Panc1 (cell line): ENCODE data around the gene PGBD1. TPM values are rescaled to one million over a fixed set of nuclear protein-coding genes. Genes with fewer than 3 reads are reported as not detected.

ENCODE experiments used
- ATAC-seq: fragments of 200-7000 bp; cut with Tn5 transposase; 2 replicates; pipeline ENCODE4 v1.9.1; 2020; ENCODE audit warnings: mild to moderate bottlenecking, moderate library complexity
- BruUV-seq: library from RNA; stranded (reverse); fragments of 400-500 nt; replicated peaks from 2 replicates; lab custom pipeline; 2021; lab: Mats Ljungman, UMichigan
- CTCF ChIA-PET: fragments of 300-600 bp; sonication (Branson Sonifier 250); formaldehyde crosslinking; loops from one replicate; lab custom pipeline; 2022; ENCODE audit warnings: antibody characterized with exemption; lab: Charles Lee
- POLR2A ChIA-PET: fragments of 300-600 bp; sonication (Branson Sonifier 250); formaldehyde crosslinking; loops from one replicate; lab custom pipeline; 2022; ENCODE audit warnings: antibody characterized with exemption; lab: Charles Lee
- DNase-seq: peaks from one replicate; pipeline ENCODE4 v3.0.0-alpha.2; 2010; ENCODE audit warnings: low read depth, low spot score
- H3K27ac ChIP-seq: 2 replicates; pipeline ENCODE4 v1.5.1; 2011; ENCODE audit warnings: mild to moderate bottlenecking, low read length, inconsistent platforms
- H3K27me3 ChIP-seq: fragments of 200-500 bp; sonication (Bioruptor generic); 2 replicates; pipeline ENCODE4 v1.6.0; 2014; ENCODE audit warnings: low read length, inconsistent platforms; ENCODE audit not compliant: control insufficient read depth, insufficient read depth
- H3K36me3 ChIP-seq: fragments of 200-500 bp; sonication (Bioruptor generic); 2 replicates; pipeline ENCODE4 v1.5.1; 2014; ENCODE audit warnings: inconsistent platforms, mild to moderate bottlenecking, low read length, moderate library complexity; ENCODE audit not compliant: control insufficient read depth, insufficient read depth
- H3K4me1 ChIP-seq: 2 replicates; pipeline ENCODE4 v1.5.1; 2011; ENCODE audit warnings: inconsistent platforms, mild to moderate bottlenecking, low read length, moderate library complexity; ENCODE audit not compliant: control insufficient read depth, insufficient read depth
- H3K4me3 ChIP-seq, 2 experiments: 2 replicates each; pipeline ENCODE4 v1.5.1; 2011 to 2012; ENCODE audit warnings: low read depth in 2 of 2, low read length in 2 of 2, mild to moderate bottlenecking in 2 of 2, inconsistent platforms in 1 of 2, moderate library complexity in 1 of 2
- H3K9me3 ChIP-seq: fragments of 200-500 bp; sonication (Bioruptor generic); 2 replicates; pipeline ENCODE4 v1.5.1; 2014; ENCODE audit warnings: low read depth, mild to moderate bottlenecking, inconsistent platforms, low read length, moderate library complexity; ENCODE audit not compliant: control insufficient read depth, insufficient read depth
- CTCF ChIP-seq: fragments of 450-650 bp; IDR thresholded peaks from 2 replicates; pipeline ENCODE4 v1.5.1; 2017; ENCODE audit warnings: mild to moderate bottlenecking
- POLR2AphosphoS5 ChIP-seq: IDR thresholded peaks from 2 replicates; pipeline ENCODE4 v1.6.1; 2012; ENCODE audit warnings: mild to moderate bottlenecking, low read depth, low read length, moderate library complexity
- REST ChIP-seq, 2 experiments: IDR thresholded peaks; 2 replicates each; pipeline ENCODE4 v1.6.1; 2011 to 2012; ENCODE audit warnings: low read depth in 2 of 2, control low read depth in 1 of 2, low read length in 1 of 2, mild to moderate bottlenecking in 1 of 2, moderate library complexity in 1 of 2; ENCODE audit not compliant: insufficient read depth in 1 of 2
- SIN3A ChIP-seq: IDR thresholded peaks from 2 replicates; pipeline ENCODE4 v1.6.1; 2012; ENCODE audit warnings: low read depth, mild to moderate bottlenecking, low read length, moderate library complexity, borderline replicate concordance; ENCODE audit not compliant: insufficient read depth
- TCF7L2 ChIP-seq: IDR thresholded peaks from 2 replicates; pipeline ENCODE4 v1.6.1; 2011; ENCODE audit warnings: mild to moderate bottlenecking, low read depth, low read length, inconsistent platforms
- in situ Hi-C: cut with HindIII; loops from 2 replicates; pipeline ENCODE4 v1.10.0; 2016; ENCODE audit warnings: low sequenced_read_pairs, low pct_unique_long_range_greater_than_20kb
- intact Hi-C: fragments of 100-400 bp; cut with micrococcal nuclease; formaldehyde crosslinking; loops from one replicate; pipeline ENCODE4 v1.10.0; 2022; ENCODE audit not compliant: unreplicated experiment
- total RNA-seq: library from RNA; stranded (reverse); gene quantifications from one replicate; pipeline ENCODE4 v1.2.1, GENCODE V29; 2021; ENCODE audit not compliant: unreplicated experiment

Gene PGBD1
- total RNA-seq, 1 experiment from 2014 or later: 7.6 TPM

- H3K9me3 ChIP-seq: peaks cover 29% of the 10 kb centered on the region; the same call in 1 of the 2 replicates
- ChIA-PET CTCF (no interaction called here), POLR2A (no interaction called here)
- ATAC-seq: no peak
- in situ Hi-C loops (no loop called here), intact Hi-C loops (no loop called here)
- H3K4me3 ChIP-seq: no peak overlapping the region
- DNase-seq: no peak
- H3K36me3 ChIP-seq: no peaks in the 10 kb centered on the region; the same call in 1 of the 2 replicates
- no peak for TF ChIP-seq REST (IDR thresholded peaks at IDR 0.05; ENCODE audit: insufficient read depth in 1 of 2, low read depth in 2 of 2, low read length in 1 of 2)
- TF ChIP-seq SIN3A: no peak
- no peak for TF ChIP-seq TCF7L2
- no peaks in the 10 kb centered on the region for H3K27me3 ChIP-seq
- BruUV-seq: no TSS peak
- H3K4me1 ChIP-seq: peaks cover 9% of the 10 kb centered on the region
- H3K27ac ChIP-seq: no peak overlapping the region
Observed at GRCh38 chr6:28330041-28330440, 48.7 kb downstream of the PGBD1 start.

- Histone ChIP-seq H3K36me3 (no peaks in the 10 kb centered on the region; the same call in none of the 2 replicates), H3K4me3 (no peak overlapping the region), H3K4me1 (peaks cover 23% of the 10 kb centered on the region), H3K27ac (no peak overlapping the region), H3K9me3 (peaks cover 8% of the 10 kb centered on the region; the same call in 1 of the 2 replicates), H3K27me3 (no peaks in the 10 kb centered on the region)
- POLR2A ChIA-PET: no interaction called here
- TF ChIP-seq REST (IDR thresholded peaks at IDR 0.05; ENCODE audit: insufficient read depth in 1 of 2, low read depth in 2 of 2, low read length in 1 of 2) (no peak), SIN3A (no peak), TCF7L2 (no peak), CTCF (no peak), POLR2AphosphoS5 (no peak)
- in situ Hi-C loops: no loop called here
- no peak for DNase-seq
- intact Hi-C loops: no loop called here
- CTCF ChIA-PET: no interaction called here
- no TSS peak for BruUV-seq
- no peak for ATAC-seq
Observed at GRCh38 chr6:28333047-28333446, 51.7 kb downstream of the PGBD1 start.
